GM18858 (cell line): ENCODE data around the gene MACROD2.
"Not testable (repeated sequence)": the region's sequence is repeated elsewhere in the genome, so short reads cannot be mapped to it uniquely, and the experiment has no call there.

Source experiments
- ATAC-seq: cut with Tn5 transposase; IDR thresholded peaks from one replicate; pipeline ENCODE4 v1.9.1; 2021; ENCODE audit not compliant: unreplicated experiment

Gene MACROD2

GRCh38 chr20:15185322-15185721, 1190.0 kb downstream of the MACROD2 start:
- ATAC-seq = no peak

DNA sequence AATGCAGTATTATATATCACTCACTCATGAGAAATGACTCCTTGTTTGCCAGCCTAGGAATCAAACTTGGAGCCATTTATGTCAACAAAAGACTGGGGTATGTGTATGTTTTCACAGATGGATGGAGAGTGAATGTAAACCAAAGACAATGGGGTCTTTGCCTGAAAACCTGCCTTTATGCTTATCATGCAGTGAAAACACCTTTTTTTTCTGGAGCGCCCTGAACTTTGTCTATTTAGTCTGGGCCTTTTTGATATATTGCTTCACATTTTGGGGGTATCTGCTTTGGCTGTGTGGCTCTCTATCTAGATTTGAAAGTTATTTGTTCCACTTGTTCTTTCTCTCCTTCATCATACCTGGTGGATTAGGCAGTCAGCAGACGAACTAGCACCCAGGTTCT, 1190.6 kb downstream of the MACROD2 start:
- ATAC-seq = no peak

DNA sequence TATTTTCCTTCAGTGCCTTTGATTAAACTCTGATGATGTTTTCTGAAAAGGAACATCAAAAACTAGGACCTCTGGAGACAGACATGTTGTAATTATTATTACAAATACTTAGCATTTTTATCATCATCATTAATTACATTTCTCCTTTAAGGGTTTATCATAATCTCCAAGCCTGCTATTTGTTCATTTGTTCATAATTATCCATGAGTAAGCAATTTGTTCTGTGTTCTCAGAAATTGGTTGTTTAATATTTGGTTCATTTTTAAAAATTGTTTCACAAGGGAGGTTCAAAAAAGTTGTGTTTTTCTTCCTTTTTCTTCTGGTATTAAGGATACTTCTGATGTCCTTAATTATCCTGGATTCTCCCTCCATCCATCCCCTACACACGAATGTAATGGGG, 1192.3 kb downstream of the MACROD2 start:
- ATAC-seq = no peak

DNA sequence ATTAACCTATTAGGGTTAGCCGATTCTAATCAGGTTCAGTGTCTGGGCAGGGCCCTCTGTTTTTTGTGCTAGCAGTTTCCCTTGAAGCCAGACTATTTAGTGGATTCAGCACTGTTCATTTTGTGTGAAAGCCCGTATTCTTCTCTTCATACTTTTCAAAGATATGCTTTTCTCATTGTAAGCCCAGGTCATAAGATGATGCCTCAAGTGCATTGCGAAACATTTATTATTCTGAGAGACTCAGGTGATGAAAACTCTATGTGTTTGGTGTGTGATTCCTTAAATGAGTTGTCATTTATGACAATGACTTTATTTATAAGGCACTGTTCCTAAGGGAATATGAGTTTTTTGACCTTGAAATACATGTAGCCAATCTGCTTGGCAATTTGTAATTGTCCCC, 1193.1 kb downstream of the MACROD2 start:
- ATAC-seq = no peak

- ATAC-seq = no peak
Observed at GRCh38 chr20:15191082-15191723, 1195.9 kb downstream of the MACROD2 start.

DNA sequence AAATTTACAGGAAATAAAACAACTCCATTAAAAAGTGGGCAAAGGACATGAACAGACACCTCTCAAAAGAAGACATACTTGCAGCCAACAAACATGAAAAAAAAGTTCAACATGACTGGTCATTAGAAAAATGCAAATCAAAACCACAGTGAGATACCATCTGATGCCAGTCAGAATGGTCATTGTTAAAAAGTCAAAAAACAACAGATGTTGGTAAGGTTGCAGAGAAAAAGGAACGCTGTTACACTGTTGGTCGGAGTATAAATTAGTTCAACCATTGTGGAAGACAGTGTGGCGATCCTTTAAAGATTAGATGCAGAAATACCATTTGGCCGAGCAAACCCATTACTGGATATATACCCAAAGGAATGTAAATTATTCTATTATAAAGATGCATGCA, 1200.1 kb downstream of the MACROD2 start:
- no peak for ATAC-seq

GRCh38 chr20:15196547-15197255, 1201.4 kb downstream of the MACROD2 start:
- no peak for ATAC-seq

DNA sequence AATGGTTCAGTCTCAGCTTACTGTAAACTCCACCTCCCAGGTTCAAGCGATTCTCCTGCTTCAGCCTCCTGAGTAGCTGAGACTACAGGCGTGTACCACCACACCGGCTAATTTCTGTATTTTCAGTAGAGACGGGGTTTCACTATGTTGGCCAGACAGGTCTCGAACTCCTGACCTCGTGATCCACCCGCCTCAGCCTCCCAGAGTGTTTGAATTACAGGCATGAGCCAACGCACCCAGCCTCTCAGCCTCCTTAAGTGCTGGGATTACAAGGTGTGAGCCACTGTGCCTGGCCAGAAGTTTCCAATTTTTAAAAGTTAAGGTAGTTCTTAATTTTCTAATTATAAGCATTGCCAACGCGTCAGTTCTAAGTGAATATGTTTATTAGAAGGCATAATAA, 1202.7 kb downstream of the MACROD2 start:
- ATAC-seq = not testable (repeated sequence)

DNA sequence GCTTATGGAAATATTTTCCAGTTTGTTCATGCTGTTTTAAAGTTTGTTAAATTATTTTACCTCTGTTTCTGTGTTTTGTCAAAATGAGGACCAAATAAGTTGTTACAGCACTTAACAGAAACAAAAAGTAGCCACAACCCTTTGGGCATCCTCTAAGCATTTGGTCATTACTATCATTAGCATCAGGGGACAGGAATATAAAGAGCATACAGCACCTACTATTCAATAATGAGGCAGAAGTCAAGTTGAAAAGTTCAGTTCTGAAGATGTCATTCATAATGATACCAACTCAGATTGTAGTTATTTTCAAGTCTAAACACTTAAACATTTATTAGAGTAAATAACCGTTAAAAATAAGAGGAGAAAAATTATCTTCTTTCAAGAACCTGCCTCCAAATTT, 1204.4 kb downstream of the MACROD2 start:
- peak; percentile 50 for ATAC-seq

GRCh38 chr20:15200147-15200565, 1204.8 kb downstream of the MACROD2 start:
- ATAC-seq = peak; percentile 82

- ATAC-seq = no peak
Observed at GRCh38 chr20:15201602-15202001, 1206.3 kb downstream of the MACROD2 start.

GRCh38 chr20:15204234-15204633, 1208.9 kb downstream of the MACROD2 start:
- ATAC-seq = no peak

GRCh38 chr20:15205028-15205427, 1209.7 kb downstream of the MACROD2 start:
- ATAC-seq = no peak

DNA sequence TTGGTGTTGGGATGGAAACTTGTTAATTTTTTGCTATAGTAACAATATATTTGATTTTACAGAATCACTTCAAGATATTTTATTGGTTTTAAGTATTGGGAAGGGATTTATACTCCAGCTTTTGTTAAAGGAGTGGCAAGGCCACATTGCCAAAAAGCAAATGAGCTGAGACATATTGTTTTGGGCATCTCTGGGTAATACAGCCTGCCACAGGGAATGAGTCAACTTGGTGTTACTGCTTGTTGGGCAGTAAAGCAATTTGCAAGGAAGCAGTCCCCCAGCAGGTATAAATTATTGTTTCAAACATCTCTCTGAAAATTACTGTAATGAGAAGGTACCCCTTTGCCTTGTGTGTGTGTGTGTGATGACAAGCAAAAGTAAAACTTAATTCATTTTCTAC, 1210.4 kb downstream of the MACROD2 start:
- no peak for ATAC-seq

DNA sequence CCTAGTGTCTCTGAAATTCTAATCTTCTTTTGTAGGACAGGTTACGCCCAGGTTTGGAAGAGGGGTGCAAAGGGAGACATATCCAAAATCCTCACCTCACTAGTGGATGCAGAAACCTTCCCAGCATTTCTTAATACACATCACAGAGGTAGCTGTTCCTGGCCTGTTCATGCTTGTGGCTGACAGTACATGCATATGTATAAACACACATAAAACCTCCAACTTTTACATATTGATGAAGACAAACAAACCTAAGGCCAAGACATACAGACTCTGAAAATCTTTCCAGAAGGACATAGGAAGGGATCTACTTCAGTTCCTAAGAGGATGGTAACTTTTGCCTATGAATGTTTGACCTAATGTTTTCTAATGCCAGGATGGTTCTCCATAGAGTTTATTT, 1214.2 kb downstream of the MACROD2 start:
- ATAC-seq = no peak

DNA sequence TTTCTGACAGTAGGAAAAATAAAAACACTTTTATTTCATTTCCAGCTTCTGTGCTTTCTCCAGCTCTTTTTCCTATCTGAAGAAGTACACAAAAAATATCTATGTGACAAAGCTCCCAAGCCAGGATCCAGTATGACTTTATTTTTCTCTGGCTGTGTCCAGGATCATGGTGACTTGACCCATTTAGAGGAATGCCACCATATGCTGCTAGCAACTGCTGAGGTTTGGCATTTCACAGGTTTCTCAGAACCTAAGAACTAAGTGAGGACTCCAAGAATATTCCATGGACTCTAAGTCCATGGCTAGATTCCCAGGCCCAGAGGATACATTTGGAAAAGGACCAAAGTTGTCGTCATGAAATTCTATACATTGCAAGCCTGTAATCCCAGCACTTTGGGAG, 1218.7 kb downstream of the MACROD2 start:
- ATAC-seq = no peak

DNA sequence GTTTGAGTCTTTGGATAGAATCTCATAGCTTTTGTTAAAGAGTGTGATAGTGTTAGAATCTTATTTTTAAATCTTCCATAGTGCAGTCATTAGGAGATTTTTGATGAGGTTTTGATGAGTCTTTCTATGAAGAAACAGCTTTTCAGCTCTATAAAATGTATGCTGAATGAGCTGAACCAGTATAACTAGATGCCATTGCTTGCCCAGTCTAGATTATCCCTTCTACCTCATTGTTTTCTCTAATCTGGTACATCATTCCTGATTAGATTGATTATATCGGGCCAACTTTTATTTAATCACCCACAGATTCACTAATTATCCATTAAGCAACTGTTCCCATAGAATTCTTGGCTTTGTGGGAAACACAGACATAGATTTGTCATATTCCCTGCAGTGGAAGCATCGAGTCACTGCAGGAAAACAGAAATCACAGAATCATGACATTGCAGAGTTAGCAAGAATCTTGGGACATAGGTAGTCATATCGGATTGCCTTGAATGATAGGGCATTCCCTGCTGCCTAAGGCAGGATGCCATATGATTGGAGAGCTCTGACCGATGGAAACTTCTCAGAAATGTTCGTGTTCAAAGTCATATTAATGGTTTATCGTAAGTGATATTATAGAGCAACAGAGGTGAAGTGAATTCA, 1224.8 kb downstream of the MACROD2 start:
- no peak for ATAC-seq

- no peak for ATAC-seq
Observed at GRCh38 chr20:15220778-15221565, 1225.7 kb downstream of the MACROD2 start.

DNA sequence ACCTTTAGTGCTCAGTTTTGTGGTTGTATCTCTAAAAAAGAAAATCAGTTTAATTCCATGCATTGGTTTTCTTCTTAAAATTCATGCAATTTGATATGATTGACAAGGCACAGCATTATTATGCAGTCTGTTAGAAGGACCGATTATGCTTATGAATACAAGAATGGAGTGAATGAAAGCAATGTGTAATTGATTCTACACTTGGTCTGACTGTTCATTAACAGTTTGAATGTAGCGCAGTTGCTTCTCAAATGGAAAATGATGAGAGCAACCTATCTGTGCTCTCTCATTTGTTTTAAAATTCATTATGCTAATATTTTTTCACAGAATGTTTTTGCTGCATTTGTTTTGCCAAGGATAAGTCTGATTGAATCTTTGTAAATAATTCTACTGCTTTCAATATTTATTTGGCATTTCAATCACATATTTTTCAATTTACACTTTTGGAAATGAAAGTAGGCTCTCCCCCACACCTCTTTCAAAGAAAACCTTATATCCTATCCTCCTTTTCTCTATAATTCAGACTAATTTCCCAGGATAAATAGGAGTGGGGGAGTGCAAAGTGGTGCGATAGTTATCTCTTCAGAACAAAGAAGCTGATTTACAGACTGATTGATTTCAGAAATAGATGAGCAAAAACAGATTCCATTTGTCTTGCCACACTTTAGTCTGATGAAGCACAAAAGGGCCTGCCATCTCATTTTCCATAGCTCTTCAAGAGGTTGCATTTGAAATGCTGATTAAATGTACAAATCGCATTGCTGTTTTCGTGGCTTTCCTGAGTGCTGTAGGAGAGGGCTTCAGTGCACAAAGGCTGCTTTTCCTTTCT, 1227.4 kb downstream of the MACROD2 start:
- no peak for ATAC-seq

- ATAC-seq = no peak
Observed at GRCh38 chr20:15224199-15224598, 1228.9 kb downstream of the MACROD2 start.

GRCh38 chr20:15227102-15227501, 1231.8 kb downstream of the MACROD2 start:
- no peak for ATAC-seq
